GM19099 (cell line): ENCODE results near the gene FAM210A.

Experiments used
- POLR2A ChIP-seq: IDR thresholded peaks from 3 replicates; pipeline ENCODE4 v1.6.1; 2011; ENCODE audit warnings: low read depth; ENCODE audit not compliant: insufficient read length; ENCODE audit errors: extremely low read depth

FAM210A gene

DNA sequence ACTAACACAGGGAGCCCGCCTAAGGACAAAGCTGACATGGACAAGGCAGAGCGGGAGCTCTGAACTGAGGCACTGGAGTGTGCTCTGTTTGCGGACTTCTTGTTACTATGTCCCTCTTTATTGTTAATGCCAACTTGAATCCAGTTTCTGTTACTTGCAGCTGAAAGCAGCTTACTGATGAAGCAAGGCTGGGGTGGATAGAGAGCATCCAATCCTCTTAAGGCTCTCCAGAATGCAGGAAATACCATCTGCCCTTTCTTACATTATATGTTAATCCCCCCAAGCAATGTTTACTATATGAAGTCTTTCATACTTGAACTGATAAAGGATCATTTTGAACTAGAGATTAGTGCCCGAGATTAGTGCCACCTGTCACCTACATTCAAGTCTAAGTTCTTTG is 9.4 kb downstream of the FAM210A start:
- no peak for TF ChIP-seq POLR2A

DNA sequence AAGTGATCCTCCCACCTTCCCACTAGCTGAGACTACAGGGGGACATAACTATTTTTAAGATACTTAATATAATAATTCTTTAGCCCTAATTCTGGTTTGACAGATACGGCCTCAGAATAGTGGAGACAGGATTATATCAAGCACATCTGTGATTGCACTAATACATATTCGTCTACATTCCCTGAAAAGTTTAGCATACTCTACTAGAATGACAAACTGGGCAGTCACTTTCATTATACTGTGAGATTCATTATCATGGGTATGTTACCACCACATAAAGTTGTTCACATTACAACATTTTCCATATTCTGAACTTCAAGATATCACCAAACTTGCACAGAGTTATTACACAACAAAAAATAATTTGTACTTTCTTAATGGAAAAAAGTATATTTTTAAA is 11.0 kb downstream of the FAM210A start:
- no peak for TF ChIP-seq POLR2A

DNA sequence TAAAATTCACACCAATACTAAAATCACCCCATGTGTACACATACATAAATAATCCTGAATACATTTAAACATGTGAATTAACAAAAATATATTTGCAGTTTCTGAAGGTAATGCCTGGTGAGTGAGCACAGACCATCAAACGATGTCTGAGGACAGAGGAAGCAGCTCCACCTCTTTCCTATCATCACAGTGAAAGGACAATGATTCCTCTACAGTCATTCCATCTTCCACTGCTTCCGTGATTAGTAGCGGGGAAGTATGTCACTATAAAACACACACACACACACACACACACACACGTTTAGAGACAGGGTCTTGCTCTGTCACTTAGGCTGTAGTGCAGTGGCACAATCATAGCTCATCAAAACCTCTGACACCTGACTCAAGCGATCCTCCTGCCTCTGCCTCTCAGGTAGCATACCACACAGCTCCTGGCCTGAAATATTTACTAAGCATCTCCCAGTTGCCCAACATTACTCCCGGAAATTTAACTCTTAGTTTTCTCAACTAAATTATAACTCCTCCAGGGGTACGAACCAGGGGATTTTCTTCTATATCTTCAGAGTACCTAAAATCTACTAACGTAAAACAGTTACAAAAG is 12.8 kb downstream of the FAM210A start:
- TF ChIP-seq POLR2A: no peak

DNA sequence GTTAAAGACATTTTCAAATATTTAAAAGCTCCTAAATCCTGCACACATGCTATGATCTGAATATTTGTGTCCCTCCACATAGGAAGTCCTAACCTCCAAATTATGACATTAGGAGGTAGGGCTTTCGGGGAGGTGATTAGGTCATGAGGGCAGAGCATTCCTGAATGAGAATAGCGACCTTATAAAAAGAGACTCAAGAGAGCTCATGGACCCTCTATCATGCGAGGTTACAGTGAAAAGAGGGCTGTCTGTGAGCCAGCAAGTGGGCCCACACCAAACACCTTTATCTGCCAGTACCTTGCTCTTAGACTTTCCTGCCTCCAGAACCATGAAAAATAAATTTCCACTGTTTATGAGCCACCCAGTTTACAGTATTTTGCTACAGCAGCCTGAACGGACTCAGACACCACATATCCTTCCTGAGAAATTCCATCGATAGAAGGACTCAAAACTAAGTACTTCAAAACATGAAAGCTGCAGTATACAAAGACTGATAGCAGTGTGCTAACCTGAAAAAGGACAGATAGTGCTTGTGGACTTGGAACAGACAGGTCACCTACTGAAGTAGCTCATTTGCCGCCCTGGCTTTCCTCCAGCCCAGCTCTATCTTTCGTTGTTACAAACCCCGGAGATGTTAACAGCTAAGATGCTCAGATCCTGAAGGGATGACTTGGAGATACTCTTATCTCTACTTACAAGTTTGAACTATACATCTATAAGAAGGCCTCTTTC is 13.8 kb downstream of the FAM210A start:
- TF ChIP-seq POLR2A: no peak

DNA sequence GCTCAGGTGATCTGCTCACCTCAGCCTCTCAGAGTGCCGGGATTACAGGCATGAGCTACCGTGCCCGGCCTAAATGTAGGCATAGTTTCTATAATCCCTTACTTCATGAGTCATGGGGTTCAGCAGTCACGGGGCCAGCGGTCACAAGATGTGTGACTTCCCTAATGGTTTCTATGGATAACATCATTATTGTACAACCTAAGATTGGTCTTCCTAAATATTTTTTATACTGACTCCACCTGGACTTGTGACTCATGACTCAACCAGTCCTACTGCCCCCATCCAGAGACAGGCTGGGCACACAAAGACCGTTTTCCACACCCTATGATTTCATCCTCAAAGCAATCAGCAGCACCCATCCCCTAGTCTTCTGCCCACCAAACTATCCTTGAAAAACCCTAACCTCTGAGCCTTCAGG is 15.9 kb downstream of the FAM210A start:
- TF ChIP-seq POLR2A: no peak

GRCh38 chr18:13703899-13704298 is 22.5 kb downstream of the FAM210A start:
- no peak for TF ChIP-seq POLR2A

GRCh38 chr18:13700153-13700552 is 26.2 kb downstream of the FAM210A start:
- no peak for TF ChIP-seq POLR2A

GRCh38 chr18:13696961-13697360 is 29.4 kb downstream of the FAM210A start:
- no peak for TF ChIP-seq POLR2A

DNA sequence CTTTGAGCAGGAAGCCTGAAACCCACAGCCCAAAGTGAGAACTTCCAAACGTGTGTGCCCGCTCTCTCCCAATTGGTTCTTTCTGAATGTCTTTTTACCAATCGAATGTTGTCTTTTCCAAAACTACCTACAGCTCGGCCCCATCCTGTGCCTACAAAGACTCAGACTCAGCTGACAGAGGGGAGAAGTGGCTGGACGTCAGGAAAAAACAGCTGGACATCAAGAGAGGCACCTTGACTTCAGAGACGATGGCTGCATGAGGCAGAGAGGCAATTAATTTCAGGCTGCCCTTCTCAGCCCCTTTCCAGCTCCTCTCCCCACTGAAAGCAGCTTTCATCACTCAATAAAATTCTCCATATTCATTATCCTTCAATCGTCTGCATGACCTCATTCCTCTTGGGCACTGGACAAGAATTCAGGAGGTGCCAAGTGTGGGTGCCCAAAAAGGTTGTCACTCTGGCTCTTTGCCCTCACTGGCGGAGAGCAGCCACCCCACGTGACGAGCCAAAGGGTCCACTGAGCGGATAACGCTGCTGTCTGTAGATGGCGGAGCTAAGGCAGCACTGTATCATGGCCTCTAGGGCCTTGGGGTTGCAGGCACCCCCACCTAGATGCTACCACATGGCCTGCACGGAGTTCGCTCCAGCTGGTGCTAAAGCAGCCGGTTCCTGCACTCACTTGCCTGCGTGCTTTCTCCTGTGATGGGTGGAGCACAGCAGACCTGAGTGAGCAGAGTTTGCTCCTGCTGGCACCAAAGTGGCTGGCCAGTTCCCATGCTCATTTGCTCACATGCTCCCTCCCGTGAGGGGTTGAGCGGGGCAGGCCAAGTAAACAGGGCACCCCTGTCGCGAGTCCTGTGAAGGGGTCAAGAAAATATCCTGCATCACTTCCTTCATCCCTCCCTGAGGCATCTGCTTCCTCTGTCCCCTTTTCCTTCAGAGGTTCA is 37.9 kb downstream of the FAM210A start:
- no peak for TF ChIP-seq POLR2A

DNA sequence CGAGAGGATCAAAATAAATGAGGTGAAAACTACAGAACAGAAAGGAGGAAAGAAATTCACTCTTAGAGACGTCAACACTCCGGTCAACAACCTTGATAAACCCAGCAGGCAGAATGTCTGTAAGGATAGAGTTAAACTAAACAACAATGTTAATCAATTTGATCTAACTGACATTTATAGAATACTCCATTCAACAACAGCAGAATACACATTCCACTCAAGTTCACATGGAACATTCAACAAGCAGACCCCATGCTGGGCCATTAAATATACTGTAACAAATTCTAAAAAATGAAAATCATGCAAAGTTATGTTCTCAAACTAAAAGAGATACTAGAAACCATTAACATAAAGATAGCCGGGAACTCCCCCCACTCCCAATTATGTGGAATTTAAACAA is 41.8 kb downstream of the FAM210A start:
- TF ChIP-seq POLR2A: no peak

DNA sequence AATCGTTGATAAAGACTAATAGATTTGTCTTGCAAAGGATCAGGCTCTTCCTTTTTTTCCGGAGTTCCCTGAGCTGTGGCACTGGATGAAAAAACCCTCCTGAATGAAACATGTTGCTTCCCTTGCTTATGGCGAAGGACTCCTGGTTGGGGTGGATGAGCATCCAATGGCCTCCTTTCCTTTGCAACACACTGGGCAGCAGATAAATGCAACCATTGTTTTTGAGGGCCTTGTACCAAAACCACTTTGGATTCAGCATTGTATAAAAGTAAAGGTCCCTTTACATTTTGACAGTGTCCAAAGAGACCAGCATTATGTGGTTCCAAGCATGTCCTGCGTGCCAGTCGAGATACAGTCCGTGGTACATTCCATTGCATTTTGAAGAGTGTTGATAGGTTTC is 44.7 kb downstream of the FAM210A start:
- TF ChIP-seq POLR2A: no peak

GRCh38 chr18:13680612-13681011 is 45.7 kb downstream of the FAM210A start:
- no peak for TF ChIP-seq POLR2A

GRCh38 chr18:13676471-13676870 is 49.9 kb downstream of the FAM210A start:
- TF ChIP-seq POLR2A: no peak

GRCh38 chr18:13672657-13673056 is 53.7 kb downstream of the FAM210A start:
- TF ChIP-seq POLR2A: no peak

DNA sequence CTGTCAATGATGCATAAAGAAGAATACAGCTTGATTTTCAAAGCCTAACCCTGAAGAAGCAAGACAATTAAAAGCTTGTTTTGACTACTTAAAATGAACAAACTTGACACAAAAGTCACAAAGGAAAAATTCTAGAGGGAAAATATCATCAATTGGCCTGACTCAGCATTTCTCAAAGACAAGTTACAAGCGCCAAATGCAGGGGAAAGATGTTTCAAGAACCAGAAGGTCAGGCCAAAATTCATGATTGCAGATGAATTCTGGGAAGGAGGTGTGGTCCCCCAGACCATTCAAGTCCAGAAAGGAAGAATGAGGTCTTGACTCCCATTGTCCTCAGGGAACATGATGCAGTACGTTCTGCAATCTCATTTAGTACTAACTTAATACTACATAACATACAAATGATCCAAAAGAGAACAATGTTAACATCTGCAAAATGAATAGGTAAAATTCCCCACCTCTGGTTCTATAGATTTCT is 64.5 kb downstream of the FAM210A start:
- TF ChIP-seq POLR2A: no peak
